Endothelial cell of umbilical vein (primary cell): ENCODE measurements around the gene SLC26A6. TPM values are rescaled to one million over a fixed set of nuclear protein-coding genes. Genes with fewer than 3 reads are reported as not detected.

Experiments
- BruUV-seq: library from RNA; stranded (reverse); fragments of 400-500 nt; replicated peaks from 2 replicates; lab custom pipeline; 2021; lab: Mats Ljungman, UMichigan
- CTCF ChIA-PET: fragments of 300-600, 350-600 bp; sonication (Branson Sonifier 250); formaldehyde crosslinking; loops from one replicate; lab custom pipeline; 2021; ENCODE audit warnings: antibody characterized with exemption, inconsistent platforms; lab: Charles Lee
- POLR2A ChIA-PET: fragments of 300-600, 350-600 bp; sonication (Branson Sonifier 250); formaldehyde crosslinking; loops from one replicate; lab custom pipeline; 2021; ENCODE audit warnings: antibody characterized with exemption, inconsistent platforms; lab: Charles Lee
- DNase-seq: peaks from one replicate; pipeline ENCODE4 v3.0.0-alpha.2; 2011; ENCODE audit warnings: low read depth, low spot score
- FAIRE-seq: peaks from 2 replicates; lab custom pipeline; 2011; peaks lifted over from hg19 to GRCh38; lab: Jason Lieb, UNC
- H2AFZ ChIP-seq: 2 replicates; pipeline ENCODE4 v1.6.0; 2012; ENCODE audit warnings: low read depth, low read length, control low read depth, inconsistent platforms
- H3K27ac ChIP-seq: 2 replicates; pipeline ENCODE4 v1.5.1; 2011; ENCODE audit warnings: low read depth, mild to moderate bottlenecking, control low read depth, low read length, moderate library complexity; ENCODE audit not compliant: insufficient read depth
- H3K27me3 ChIP-seq, 2 experiments: 2 replicates each; pipeline versions ENCODE4 v1.6.0 to v1.6.1; 2011; ENCODE audit warnings: low read length in 2 of 2, mixed read lengths in 1 of 2; ENCODE audit not compliant: control insufficient read depth in 2 of 2, insufficient read depth in 2 of 2
- H3K36me3 ChIP-seq, 2 experiments: 2 replicates in 1 of 2; 3 replicates in 1 of 2; pipeline ENCODE4 v1.5.1; 2011; ENCODE audit warnings: low read length in 2 of 2, mild to moderate bottlenecking in 1 of 2, moderate library complexity in 1 of 2; ENCODE audit not compliant: control insufficient read depth in 2 of 2, insufficient read depth in 2 of 2; ENCODE audit errors: extremely low read depth in 1 of 2
- H3K4me1 ChIP-seq: 3 replicates; pipeline ENCODE4 v1.5.1; 2011; ENCODE audit warnings: mild to moderate bottlenecking, low read length; ENCODE audit not compliant: control insufficient read depth, insufficient read depth; ENCODE audit errors: extremely low read depth
- H3K4me2 ChIP-seq: 2 replicates; pipeline ENCODE4 v1.6.1; 2011; ENCODE audit warnings: low read length, control low read depth, mixed read lengths; ENCODE audit not compliant: insufficient read depth
- H3K4me3 ChIP-seq, 3 experiments: fragments of 200-600 bp in 1 of 3; sonication (generic), shearing (Covaris generic) in 1 of 3; replicated peaks in 1 of 3; 2 replicates each; pipeline ENCODE4 v1.5.1; 2011 to 2016; ENCODE audit warnings: control low read depth in 3 of 3, low read length in 3 of 3, mild to moderate bottlenecking in 2 of 3, inconsistent platforms in 1 of 3, low read depth in 1 of 3, moderate library complexity in 1 of 3; ENCODE audit not compliant: insufficient read depth in 1 of 3
- H3K79me2 ChIP-seq: 2 replicates; pipeline ENCODE4 v1.6.0; 2012; ENCODE audit warnings: low read length, inconsistent platforms; ENCODE audit not compliant: control insufficient read depth, insufficient read depth
- H3K9ac ChIP-seq: replicated peaks from 2 replicates; pipeline ENCODE3; 2011; ENCODE audit warnings: low read length, control low read depth; ENCODE audit not compliant: insufficient read depth; ENCODE audit errors: extremely low read depth
- H3K9me1 ChIP-seq: replicated peaks from 3 replicates; pipeline ENCODE4 v1.6.0; 2011; ENCODE audit warnings: mild to moderate bottlenecking, low read length; ENCODE audit not compliant: control insufficient read depth, insufficient read depth; ENCODE audit errors: extremely low read depth
- H3K9me3 ChIP-seq: replicated peaks from 2 replicates; pipeline ENCODE4 v1.5.1; 2012; ENCODE audit warnings: low read length, inconsistent platforms; ENCODE audit not compliant: control insufficient read depth, insufficient read depth
- H4K20me1 ChIP-seq: replicated peaks from 2 replicates; pipeline ENCODE3; 2011; ENCODE audit warnings: mild to moderate bottlenecking, low read length; ENCODE audit not compliant: control insufficient read depth, insufficient read depth; ENCODE audit errors: extremely low read depth
- CTCF ChIP-seq, 2 donors: IDR thresholded peaks; 1 replicate in 1 of 2; 2 replicates in 1 of 2; pipeline ENCODE4 v1.5.1; 2011; ENCODE audit warnings: low read length in 2 of 2, mild to moderate bottlenecking in 2 of 2, moderate library complexity in 2 of 2, control low read depth in 1 of 2, inconsistent platforms in 1 of 2, low read depth in 1 of 2; ENCODE audit not compliant: insufficient read depth in 1 of 2; ENCODE audit errors: extremely low read depth in 1 of 2
- EZH2 ChIP-seq: IDR thresholded peaks from 2 replicates; pipeline ENCODE4 v1.6.1; 2012; ENCODE audit warnings: borderline replicate concordance, low read depth, mild to moderate bottlenecking, moderate library complexity, low read length, inconsistent platforms; ENCODE audit not compliant: severe bottlenecking
- FOS ChIP-seq: IDR thresholded peaks from 2 replicates; pipeline ENCODE4 v1.6.1; 2011; ENCODE audit warnings: mild to moderate bottlenecking, low read length, moderate library complexity, borderline replicate concordance; ENCODE audit not compliant: insufficient read depth
- GATA2 ChIP-seq: IDR thresholded peaks from 2 replicates; pipeline ENCODE4 v1.7.0; 2011; ENCODE audit warnings: low read depth, mild to moderate bottlenecking, moderate library complexity, mixed read lengths, low read length; ENCODE audit not compliant: insufficient read length, insufficient read depth
- JUN ChIP-seq: IDR thresholded peaks from 2 replicates; pipeline ENCODE4 v1.6.1; 2011; ENCODE audit warnings: borderline replicate concordance, low read depth; ENCODE audit not compliant: insufficient read length, insufficient read depth
- MYC ChIP-seq: IDR thresholded peaks from one replicate; pipeline ENCODE4 v1.6.1; 2011; ENCODE audit warnings: mild to moderate bottlenecking, low read depth, low read length
- POLR2A ChIP-seq: IDR thresholded peaks from 2 replicates; pipeline ENCODE4 v1.6.1; 2012; ENCODE audit warnings: low read depth, mild to moderate bottlenecking, control low read depth, low read length
- POLR2AphosphoS5 ChIP-seq: IDR thresholded peaks from 2 replicates; pipeline ENCODE4 v1.6.1; 2012; ENCODE audit warnings: low read depth, mild to moderate bottlenecking, control low read depth, low read length, moderate library complexity; ENCODE audit not compliant: insufficient read depth
- dilution Hi-C: fragments of 300-500 bp; cut with MboI; formaldehyde crosslinking; loops from one replicate; pipeline ENCODE4 v1.15.0; 2019; ENCODE audit warnings: low sequenced_read_pairs; ENCODE audit not compliant: extremely low pct_ligation_motif_present
- intact Hi-C: fragments of 100-400 bp; cut with micrococcal nuclease; formaldehyde crosslinking; loops from one replicate; pipeline ENCODE4 v1.10.0; 2022
- polyA plus RNA-seq, 4 experiments: library from polyadenylated mRNA; depleted of rRNA in 3 of 4; stranded (reverse) in 3 of 4; unstranded in 1 of 4; fragments of >200 nt; gene quantifications; 2 replicates each; pipeline versions ENCODE4 v1.2.1 to v1.2.3, GENCODE V29; 2011 to 2012; ENCODE audit warnings: missing spikeins in 1 of 4
- total RNA-seq: library from RNA; stranded (reverse); gene quantifications from 2 replicates; pipeline ENCODE4 v1.2.3, GENCODE V29; 2021
- TF ChIP-seq, protein P1 (sequence below): IDR thresholded peaks from 2 replicates; pipeline ENCODE4 v1.6.1; 2011; ENCODE audit not compliant: insufficient read depth, insufficient read length

SLC26A6 gene
- total and polyA plus RNA-seq, 2 donors (not counting 3 experiments of a cell fraction or from before 2014, with no cell fraction given) = 31.0 to 32.2 TPM

DNA sequence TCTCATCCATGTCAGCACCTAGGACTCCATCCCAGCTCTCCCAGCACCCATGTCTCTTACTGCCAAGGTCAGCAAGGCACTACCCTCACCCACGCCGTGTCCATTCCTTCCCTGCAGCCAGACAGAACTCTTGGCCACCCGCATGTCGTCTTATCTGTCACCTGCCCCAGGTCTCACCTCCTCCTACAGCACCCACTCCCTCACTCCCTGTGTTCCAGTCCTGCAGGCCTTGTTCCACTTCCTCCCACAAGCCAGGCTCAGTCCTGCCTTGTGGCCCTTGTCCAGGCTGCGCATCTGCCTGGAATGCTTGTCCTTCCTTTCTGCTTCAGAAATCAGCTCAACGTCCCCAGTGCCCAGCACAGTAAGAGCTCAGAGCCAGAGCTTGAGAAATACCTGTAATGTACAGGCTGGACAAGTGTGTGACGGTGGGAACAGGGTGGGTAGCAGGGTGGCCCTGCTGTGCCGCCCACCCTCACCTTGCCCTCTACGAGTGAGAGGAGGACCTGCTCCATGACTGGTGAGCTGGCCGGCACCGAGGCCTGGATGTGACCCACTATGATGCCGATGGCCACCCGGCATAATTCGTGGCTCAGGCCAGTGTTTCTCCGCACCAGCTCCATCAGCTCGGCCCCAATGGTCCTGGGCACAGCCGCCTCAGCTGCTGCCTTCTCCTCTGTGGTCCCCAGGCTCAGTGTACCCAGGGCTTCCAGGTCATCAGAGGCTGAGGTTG lies 45.7 kb upstream of the SLC26A6 start:
- TF ChIP-seq, protein P1, sequence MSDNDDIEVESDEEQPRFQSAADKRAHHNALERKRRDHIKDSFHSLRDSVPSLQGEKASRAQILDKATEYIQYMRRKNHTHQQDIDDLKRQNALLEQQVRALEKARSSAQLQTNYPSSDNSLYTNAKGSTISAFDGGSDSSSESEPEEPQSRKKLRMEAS = no peak
- TF ChIP-seq EZH2 (no peak), GATA2 (no peak), POLR2A (no peak), POLR2AphosphoS5 (no peak), MYC (no peak), JUN (no peak), FOS (no peak), CTCF (IDR thresholded peaks at IDR 0.05; ENCODE audit: extremely low read depth in 1 of 2, insufficient read depth in 1 of 2, low read depth in 1 of 2, low read length in 2 of 2) (no peak)
- DNase-seq (no peak), FAIRE-seq (no peak)
- dilution Hi-C loops = no loop called here
- Histone ChIP-seq H3K27ac (no peak overlapping the region), H3K4me1 (peaks cover 12% of the 10 kb centered on the region), H4K20me1 (no peaks in the 10 kb centered on the region), H3K4me2 (no peak overlapping the region), H2AFZ (no peak overlapping the region), H3K9ac (no peak overlapping the region), H3K36me3 (peaks cover 2 to 12% of the 10 kb centered on the region in 2 experiments), H3K27me3 (no peaks in the 10 kb centered on the region), H3K79me2 (peaks cover 2% of the 10 kb centered on the region), H3K4me3 (no peak overlapping the region), H3K9me3 (no peaks in the 10 kb centered on the region), H3K9me1 (no peaks in the 10 kb centered on the region)
- ChIA-PET CTCF (interaction anchor here (1.3 kb wide), 2 partner anchors 9 to 23 kb away, joined by 3 read pairs; no protein-coding TSS in a partner anchor), POLR2A (no interaction called here)
- intact Hi-C loops = no loop called here
- BruUV-seq = no TSS peak
